Measurements from ENCODE around the gene VPS45. TPM values are rescaled to one million over a fixed set of nuclear protein-coding genes. Genes with fewer than 3 reads are reported as not detected.

The VPS45 gene
- total and polyA plus RNA-seq, 2 of the 13 experiments (the other 11 are each of a cell fraction or from before 2014, with no cell fraction given), result 15.2 to 25.2 TPM

- no peak for TF ChIP-seq ZNF280B (CRISPR knock-in tag; IDR thresholded peaks at IDR 0.05; ENCODE audit: borderline replicate concordance)
- no peak for TF ChIP-seq HNRNPLL (IDR thresholded peaks at IDR 0.05; ENCODE audit: low read depth, low read length, poor library complexity, severe bottlenecking)
- peak; percentile 67; the same call in 1 of the 2 replicates for TF ChIP-seq FOXJ3 (CRISPR knock-in tag; IDR thresholded peaks at IDR 0.05; ENCODE audit: borderline replicate concordance)
- 0 out of 2 replicates have a peak, but pooled peaks have one; percentile 46 for TF ChIP-seq NFIC (IDR thresholded peaks at IDR 0.05; ENCODE audit: low read length)
- 0 out of 2 replicates have a peak, but pooled peaks have one; percentile 32 for TF ChIP-seq ZNF816 (CRISPR knock-in tag; IDR thresholded peaks at IDR 0.05; ENCODE audit: borderline replicate concordance)
- peak; percentile 23; the same call in 1 of the 2 replicates for TF ChIP-seq ZNF441 (CRISPR knock-in tag; IDR thresholded peaks at IDR 0.05; ENCODE audit: borderline replicate concordance)
- TF ChIP-seq THAP11 (CRISPR knock-in tag; IDR thresholded peaks at IDR 0.05), result peak; percentile 31
- TF ChIP-seq MEF2D (CRISPR knock-in tag; IDR thresholded peaks at IDR 0.05), result peak; percentile 100
- no peak; the same call in 1 of the 2 replicates for TF ChIP-seq POLR2G (IDR thresholded peaks at IDR 0.05; ENCODE audit: low read depth, low read length)
- TF ChIP-seq ZNF18 (CRISPR knock-in tag; IDR thresholded peaks at IDR 0.05; ENCODE audit: insufficient replicate concordance), result no peak
- no peak for TF ChIP-seq ZNF782 (CRISPR knock-in tag; IDR thresholded peaks at IDR 0.05; ENCODE audit: borderline replicate concordance)
- peak; percentile 79 for TF ChIP-seq MIXL1 (CRISPR knock-in tag; IDR thresholded peaks at IDR 0.05)
- TF ChIP-seq TOE1 (CRISPR knock-in tag; IDR thresholded peaks at IDR 0.05), result no peak
- TF ChIP-seq MIER3 (CRISPR knock-in tag; IDR thresholded peaks at IDR 0.05; ENCODE audit: borderline replicate concordance), result peak; percentile 59; the same call in 1 of the 2 replicates
- TF ChIP-seq ZNF530 (CRISPR knock-in tag; IDR thresholded peaks at IDR 0.05; ENCODE audit: low read depth), result no peak
- no peak for TF ChIP-seq KLF11 (CRISPR knock-in tag; IDR thresholded peaks at IDR 0.05)
- TF ChIP-seq, protein P1, sequence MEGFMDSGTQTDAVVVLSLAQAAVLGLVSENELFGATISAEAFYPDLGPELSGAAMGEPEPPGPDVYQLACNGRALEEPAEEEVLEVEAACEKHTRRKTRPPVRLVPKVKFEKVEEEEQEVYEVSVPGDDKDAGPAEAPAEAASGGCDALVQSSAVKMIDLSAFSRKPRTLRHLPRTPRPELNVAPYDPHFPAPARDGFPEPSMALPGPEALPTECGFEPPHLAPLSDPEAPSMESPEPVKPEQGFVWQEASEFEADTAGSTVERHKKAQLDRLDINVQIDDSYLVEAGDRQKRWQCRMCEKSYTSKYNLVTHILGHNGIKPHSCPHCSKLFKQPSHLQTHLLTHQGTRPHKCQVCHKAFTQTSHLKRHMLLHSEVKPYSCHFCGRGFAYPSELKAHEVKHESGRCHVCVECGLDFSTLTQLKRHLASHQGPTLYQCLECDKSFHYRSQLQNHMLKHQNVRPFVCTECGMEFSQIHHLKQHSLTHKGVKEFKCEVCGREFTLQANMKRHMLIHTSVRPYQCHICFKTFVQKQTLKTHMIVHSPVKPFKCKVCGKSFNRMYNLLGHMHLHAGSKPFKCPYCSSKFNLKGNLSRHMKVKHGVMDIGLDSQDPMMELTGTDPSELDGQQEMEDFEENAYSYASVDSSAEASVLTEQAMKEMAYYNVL (CRISPR knock-in tag; IDR thresholded peaks at IDR 0.05; ENCODE audit: borderline replicate concordance), result peak; percentile 65
- TF ChIP-seq, protein P2, sequence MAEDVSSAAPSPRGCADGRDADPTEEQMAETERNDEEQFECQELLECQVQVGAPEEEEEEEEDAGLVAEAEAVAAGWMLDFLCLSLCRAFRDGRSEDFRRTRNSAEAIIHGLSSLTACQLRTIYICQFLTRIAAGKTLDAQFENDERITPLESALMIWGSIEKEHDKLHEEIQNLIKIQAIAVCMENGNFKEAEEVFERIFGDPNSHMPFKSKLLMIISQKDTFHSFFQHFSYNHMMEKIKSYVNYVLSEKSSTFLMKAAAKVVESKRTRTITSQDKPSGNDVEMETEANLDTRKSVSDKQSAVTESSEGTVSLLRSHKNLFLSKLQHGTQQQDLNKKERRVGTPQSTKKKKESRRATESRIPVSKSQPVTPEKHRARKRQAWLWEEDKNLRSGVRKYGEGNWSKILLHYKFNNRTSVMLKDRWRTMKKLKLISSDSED (CRISPR knock-in tag; IDR thresholded peaks at IDR 0.05), result no peak
- no peak for TF ChIP-seq SIN3A (IDR thresholded peaks at IDR 0.05; ENCODE audit: borderline replicate concordance, low read depth, low read length)
Measured at GRCh38 chr1:150021191-150021694, 46.3 kb upstream of the VPS45 start (continued).

All from HepG2 (cell line).